Measurements from ENCODE around the gene CNTNAP3B.
"Not testable (repeated sequence)": the region's sequence is repeated elsewhere in the genome, so short reads cannot be mapped to it uniquely, and the experiment has no call there.

DNA sequence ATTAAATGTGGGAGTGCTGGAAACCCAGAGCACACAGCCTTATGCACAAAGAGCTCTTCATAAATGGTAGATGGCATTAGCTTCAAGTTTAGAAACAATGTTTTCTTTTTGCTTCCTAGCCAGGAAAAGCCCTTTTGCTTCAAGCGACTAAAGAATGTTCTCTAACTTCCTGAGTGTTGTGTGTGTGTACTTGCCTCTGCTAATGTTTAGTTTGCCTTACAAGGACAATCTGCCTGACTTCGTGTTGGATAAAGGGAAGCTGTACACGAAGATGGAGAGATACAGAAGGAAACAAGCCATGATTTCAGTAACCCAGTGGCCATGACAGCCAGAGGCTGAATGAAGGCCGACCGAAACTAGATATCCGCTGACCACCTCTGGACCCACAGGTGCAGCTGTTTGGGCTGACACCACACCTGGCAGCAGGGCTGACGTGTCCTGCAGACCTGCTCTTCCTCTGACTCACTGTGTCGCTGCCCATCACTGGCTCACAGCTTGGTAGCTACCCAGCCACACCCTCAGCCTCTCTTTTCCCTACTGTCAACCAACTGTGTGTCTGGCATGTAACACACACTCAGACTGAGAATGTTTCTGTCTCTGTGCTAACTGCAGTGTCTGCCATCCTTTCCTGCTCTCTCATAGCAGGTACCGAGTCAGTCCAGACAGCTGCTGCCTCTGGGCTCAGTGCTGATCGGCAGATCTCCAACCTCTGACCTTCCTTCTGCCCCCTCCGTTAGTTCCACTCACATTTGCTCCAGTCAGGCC lies 59.0 kb downstream of the CNTNAP3B start:
- TF ChIP-seq, protein P1, sequence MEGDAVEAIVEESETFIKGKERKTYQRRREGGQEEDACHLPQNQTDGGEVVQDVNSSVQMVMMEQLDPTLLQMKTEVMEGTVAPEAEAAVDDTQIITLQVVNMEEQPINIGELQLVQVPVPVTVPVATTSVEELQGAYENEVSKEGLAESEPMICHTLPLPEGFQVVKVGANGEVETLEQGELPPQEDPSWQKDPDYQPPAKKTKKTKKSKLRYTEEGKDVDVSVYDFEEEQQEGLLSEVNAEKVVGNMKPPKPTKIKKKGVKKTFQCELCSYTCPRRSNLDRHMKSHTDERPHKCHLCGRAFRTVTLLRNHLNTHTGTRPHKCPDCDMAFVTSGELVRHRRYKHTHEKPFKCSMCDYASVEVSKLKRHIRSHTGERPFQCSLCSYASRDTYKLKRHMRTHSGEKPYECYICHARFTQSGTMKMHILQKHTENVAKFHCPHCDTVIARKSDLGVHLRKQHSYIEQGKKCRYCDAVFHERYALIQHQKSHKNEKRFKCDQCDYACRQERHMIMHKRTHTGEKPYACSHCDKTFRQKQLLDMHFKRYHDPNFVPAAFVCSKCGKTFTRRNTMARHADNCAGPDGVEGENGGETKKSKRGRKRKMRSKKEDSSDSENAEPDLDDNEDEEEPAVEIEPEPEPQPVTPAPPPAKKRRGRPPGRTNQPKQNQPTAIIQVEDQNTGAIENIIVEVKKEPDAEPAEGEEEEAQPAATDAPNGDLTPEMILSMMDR (IDR thresholded peaks at IDR 0.05; ENCODE audit: low read depth, low read length, missing input control) = not testable (repeated sequence)
- TF ChIP-seq, protein P2, sequence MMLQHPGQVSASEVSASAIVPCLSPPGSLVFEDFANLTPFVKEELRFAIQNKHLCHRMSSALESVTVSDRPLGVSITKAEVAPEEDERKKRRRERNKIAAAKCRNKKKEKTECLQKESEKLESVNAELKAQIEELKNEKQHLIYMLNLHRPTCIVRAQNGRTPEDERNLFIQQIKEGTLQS (IDR thresholded peaks at IDR 0.05) = not testable (repeated sequence)
- TF ChIP-seq, protein P3, sequence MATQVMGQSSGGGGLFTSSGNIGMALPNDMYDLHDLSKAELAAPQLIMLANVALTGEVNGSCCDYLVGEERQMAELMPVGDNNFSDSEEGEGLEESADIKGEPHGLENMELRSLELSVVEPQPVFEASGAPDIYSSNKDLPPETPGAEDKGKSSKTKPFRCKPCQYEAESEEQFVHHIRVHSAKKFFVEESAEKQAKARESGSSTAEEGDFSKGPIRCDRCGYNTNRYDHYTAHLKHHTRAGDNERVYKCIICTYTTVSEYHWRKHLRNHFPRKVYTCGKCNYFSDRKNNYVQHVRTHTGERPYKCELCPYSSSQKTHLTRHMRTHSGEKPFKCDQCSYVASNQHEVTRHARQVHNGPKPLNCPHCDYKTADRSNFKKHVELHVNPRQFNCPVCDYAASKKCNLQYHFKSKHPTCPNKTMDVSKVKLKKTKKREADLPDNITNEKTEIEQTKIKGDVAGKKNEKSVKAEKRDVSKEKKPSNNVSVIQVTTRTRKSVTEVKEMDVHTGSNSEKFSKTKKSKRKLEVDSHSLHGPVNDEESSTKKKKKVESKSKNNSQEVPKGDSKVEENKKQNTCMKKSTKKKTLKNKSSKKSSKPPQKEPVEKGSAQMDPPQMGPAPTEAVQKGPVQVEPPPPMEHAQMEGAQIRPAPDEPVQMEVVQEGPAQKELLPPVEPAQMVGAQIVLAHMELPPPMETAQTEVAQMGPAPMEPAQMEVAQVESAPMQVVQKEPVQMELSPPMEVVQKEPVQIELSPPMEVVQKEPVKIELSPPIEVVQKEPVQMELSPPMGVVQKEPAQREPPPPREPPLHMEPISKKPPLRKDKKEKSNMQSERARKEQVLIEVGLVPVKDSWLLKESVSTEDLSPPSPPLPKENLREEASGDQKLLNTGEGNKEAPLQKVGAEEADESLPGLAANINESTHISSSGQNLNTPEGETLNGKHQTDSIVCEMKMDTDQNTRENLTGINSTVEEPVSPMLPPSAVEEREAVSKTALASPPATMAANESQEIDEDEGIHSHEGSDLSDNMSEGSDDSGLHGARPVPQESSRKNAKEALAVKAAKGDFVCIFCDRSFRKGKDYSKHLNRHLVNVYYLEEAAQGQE (IDR thresholded peaks at IDR 0.05) = not testable (repeated sequence)

Data from liver (tissue), 3 donors.